SK-N-SH (cell line): ENCODE data around the gene ARHGAP1.

Experiments
- TF ChIP-seq, protein P1 (sequence below): fragments of 200-600 bp; sonication (generic); IDR thresholded peaks from 2 replicates; pipeline ENCODE4 v1.6.1; 2017; ENCODE audit warnings: antibody characterized with exemption, mild to moderate bottlenecking, moderate library complexity
- TF ChIP-seq, protein P2 (sequence below): IDR thresholded peaks from 2 replicates; pipeline ENCODE4 v1.4.0; 2012; ENCODE audit warnings: low read depth

DNA sequence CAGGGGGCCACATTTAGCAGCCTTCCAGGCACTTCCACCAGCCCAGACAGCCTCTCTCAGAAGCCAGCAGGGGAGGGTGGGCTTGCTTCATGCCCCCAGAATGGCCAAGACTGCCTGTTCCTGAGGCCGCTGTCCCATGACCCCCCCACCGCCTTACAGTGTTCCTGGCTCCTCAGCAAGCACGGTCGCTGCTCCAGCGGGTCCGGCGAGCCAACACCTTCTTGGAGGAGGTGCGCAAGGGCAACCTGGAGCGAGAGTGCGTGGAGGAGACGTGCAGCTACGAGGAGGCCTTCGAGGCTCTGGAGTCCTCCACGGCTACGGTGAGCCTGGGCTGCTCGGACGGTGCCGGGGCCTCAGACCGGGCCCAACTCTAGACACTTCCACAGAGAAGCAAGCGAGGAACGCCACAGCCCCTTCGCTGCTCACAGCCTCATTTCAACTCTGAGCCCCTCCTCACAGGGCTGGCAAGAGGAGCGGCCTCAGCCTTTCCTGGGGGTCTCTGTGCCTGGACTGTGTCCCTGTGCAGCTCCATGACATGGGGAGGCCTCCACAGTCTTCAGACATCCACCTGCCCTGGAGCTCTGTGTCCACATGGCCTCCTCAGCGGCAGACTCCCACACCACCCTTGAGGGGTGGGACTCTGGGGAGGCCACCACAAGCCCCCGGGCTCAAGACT, 19.3 kb upstream of the ARHGAP1 start:
- TF ChIP-seq, protein P1, sequence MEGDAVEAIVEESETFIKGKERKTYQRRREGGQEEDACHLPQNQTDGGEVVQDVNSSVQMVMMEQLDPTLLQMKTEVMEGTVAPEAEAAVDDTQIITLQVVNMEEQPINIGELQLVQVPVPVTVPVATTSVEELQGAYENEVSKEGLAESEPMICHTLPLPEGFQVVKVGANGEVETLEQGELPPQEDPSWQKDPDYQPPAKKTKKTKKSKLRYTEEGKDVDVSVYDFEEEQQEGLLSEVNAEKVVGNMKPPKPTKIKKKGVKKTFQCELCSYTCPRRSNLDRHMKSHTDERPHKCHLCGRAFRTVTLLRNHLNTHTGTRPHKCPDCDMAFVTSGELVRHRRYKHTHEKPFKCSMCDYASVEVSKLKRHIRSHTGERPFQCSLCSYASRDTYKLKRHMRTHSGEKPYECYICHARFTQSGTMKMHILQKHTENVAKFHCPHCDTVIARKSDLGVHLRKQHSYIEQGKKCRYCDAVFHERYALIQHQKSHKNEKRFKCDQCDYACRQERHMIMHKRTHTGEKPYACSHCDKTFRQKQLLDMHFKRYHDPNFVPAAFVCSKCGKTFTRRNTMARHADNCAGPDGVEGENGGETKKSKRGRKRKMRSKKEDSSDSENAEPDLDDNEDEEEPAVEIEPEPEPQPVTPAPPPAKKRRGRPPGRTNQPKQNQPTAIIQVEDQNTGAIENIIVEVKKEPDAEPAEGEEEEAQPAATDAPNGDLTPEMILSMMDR: no peak
- TF ChIP-seq, protein P2, sequence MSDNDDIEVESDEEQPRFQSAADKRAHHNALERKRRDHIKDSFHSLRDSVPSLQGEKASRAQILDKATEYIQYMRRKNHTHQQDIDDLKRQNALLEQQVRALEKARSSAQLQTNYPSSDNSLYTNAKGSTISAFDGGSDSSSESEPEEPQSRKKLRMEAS: no peak
